ENCODE data around the gene LEF1. TPM values are rescaled to one million over a fixed set of nuclear protein-coding genes. Genes with fewer than 3 reads are reported as not detected.

LEF1 gene
- total and polyA plus RNA-seq, 2 donors (not counting 3 experiments of a cell fraction or from before 2014, with no cell fraction given), result 0.46 TPM; not detected in 1

DNA sequence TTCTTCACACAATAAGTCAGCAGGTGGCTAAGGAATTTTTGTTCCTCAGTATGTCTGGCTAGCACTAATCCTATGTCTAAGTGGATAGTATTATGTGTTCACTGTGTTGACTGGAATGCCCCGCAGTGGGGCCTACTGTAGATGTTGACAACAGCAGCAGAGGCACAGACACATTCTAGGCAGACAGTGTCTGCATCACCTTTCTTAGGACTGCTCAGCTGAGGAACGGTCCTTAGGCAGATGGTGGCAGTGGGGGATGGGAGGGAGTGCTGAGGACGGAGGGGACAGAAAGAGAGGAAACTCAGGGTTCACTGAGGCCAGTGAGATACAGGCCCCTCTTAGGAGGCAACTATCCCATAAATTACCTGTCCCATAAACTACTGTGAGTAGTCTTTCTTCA is 44.6 kb upstream of the LEF1 start:
- TF ChIP-seq EZH2 (IDR thresholded peaks at IDR 0.05; ENCODE audit: borderline replicate concordance, low read depth, low read length, severe bottlenecking), result no peak
- TF ChIP-seq MYC (IDR thresholded peaks at IDR 0.05; ENCODE audit: low read depth, low read length), result no peak
- TF ChIP-seq, protein P1, sequence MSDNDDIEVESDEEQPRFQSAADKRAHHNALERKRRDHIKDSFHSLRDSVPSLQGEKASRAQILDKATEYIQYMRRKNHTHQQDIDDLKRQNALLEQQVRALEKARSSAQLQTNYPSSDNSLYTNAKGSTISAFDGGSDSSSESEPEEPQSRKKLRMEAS (IDR thresholded peaks at IDR 0.05; ENCODE audit: insufficient read depth, insufficient read length), result no peak
- TF ChIP-seq POLR2A (IDR thresholded peaks at IDR 0.05; ENCODE audit: low read depth, low read length), result no peak
- TF ChIP-seq POLR2AphosphoS5 (IDR thresholded peaks at IDR 0.05; ENCODE audit: insufficient read depth, low read depth, low read length), result no peak
- no peak for TF ChIP-seq FOS (IDR thresholded peaks at IDR 0.05; ENCODE audit: borderline replicate concordance, insufficient read depth, low read length)
- no peak for TF ChIP-seq JUN (IDR thresholded peaks at IDR 0.05; ENCODE audit: borderline replicate concordance, insufficient read depth, insufficient read length, low read depth)
- TF ChIP-seq GATA2 (IDR thresholded peaks at IDR 0.05; ENCODE audit: insufficient read depth, insufficient read length, low read depth, low read length), result no peak
- TF ChIP-seq, protein P2, sequence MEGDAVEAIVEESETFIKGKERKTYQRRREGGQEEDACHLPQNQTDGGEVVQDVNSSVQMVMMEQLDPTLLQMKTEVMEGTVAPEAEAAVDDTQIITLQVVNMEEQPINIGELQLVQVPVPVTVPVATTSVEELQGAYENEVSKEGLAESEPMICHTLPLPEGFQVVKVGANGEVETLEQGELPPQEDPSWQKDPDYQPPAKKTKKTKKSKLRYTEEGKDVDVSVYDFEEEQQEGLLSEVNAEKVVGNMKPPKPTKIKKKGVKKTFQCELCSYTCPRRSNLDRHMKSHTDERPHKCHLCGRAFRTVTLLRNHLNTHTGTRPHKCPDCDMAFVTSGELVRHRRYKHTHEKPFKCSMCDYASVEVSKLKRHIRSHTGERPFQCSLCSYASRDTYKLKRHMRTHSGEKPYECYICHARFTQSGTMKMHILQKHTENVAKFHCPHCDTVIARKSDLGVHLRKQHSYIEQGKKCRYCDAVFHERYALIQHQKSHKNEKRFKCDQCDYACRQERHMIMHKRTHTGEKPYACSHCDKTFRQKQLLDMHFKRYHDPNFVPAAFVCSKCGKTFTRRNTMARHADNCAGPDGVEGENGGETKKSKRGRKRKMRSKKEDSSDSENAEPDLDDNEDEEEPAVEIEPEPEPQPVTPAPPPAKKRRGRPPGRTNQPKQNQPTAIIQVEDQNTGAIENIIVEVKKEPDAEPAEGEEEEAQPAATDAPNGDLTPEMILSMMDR (IDR thresholded peaks at IDR 0.05; ENCODE audit: extremely low read depth in 1 of 2, insufficient read depth in 1 of 2, low read depth in 1 of 2, low read length in 2 of 2), result no peak
- Histone ChIP-seq H3K9me3 (replicated peaks; ENCODE audit: control insufficient read depth, insufficient read depth, low read length) (no peaks in the 10 kb centered on the region), H3K79me2 (ENCODE audit: control insufficient read depth, insufficient read depth, low read length) (no peaks in the 10 kb centered on the region), H2AFZ (ENCODE audit: low read depth, low read length) (no peak overlapping the region), H3K27ac (ENCODE audit: insufficient read depth, low read depth, low read length) (no peak overlapping the region), H3K9ac (replicated peaks; ENCODE audit: extremely low read depth, insufficient read depth, low read length) (no peak overlapping the region), H3K4me3 (replicated peaks in 1 of 3; ENCODE audit: insufficient read depth in 1 of 3, low read depth in 1 of 3, low read length in 3 of 3) (no peak overlapping the region), H3K4me2 (ENCODE audit: insufficient read depth, low read length) (no peak overlapping the region), H4K20me1 (replicated peaks; ENCODE audit: control insufficient read depth, extremely low read depth, insufficient read depth, low read length) (no peaks in the 10 kb centered on the region), H3K36me3 (ENCODE audit: control insufficient read depth in 2 of 2, extremely low read depth in 1 of 2, insufficient read depth in 2 of 2, low read length in 2 of 2) (no peaks in the 10 kb centered on the region), H3K27me3 (ENCODE audit: control insufficient read depth in 2 of 2, insufficient read depth in 2 of 2, low read length in 2 of 2) (no peaks in the 10 kb centered on the region), H3K9me1 (replicated peaks; ENCODE audit: control insufficient read depth, extremely low read depth, insufficient read depth, low read length) (no peaks in the 10 kb centered on the region), H3K4me1 (ENCODE audit: control insufficient read depth, extremely low read depth, insufficient read depth, low read length) (no peaks in the 10 kb centered on the region)
- intact Hi-C loops (cut with micrococcal nuclease), result no loop called here
- FAIRE-seq, result no peak
- POLR2A ChIA-PET, result no interaction called here
- dilution Hi-C loops (cut with MboI; ENCODE audit: extremely low pct_ligation_motif_present, low sequenced_read_pairs), result no loop called here
- CTCF ChIA-PET, result no interaction called here
- DNase-seq (ENCODE audit: low read depth, low spot score), result no peak
- BruUV-seq (replicated peaks), result no TSS peak

Measured in endothelial cell of umbilical vein (primary cell).